ENCODE measurements around the gene KMT2E.
"Not testable (repeated sequence)": the region's sequence is repeated elsewhere in the genome, so short reads cannot be mapped to it uniquely, and the experiment has no call there.

The KMT2E gene

GRCh38 chr7:104983578-104984539 lies 30.1 kb upstream of the KMT2E start:
- peaks cover 0 to 7% of the 10 kb centered on the region in 2 donors for H3K36me3 ChIP-seq (ENCODE audit: control insufficient read depth in 2 of 2, insufficient read depth in 2 of 2, low read length in 2 of 2)
- peak overlapping the region; percentile 76 to 85 for H3K4me3 ChIP-seq (ENCODE audit: low read length in 2 of 2)
- H3K9ac ChIP-seq (ENCODE audit: low read length in 2 of 2): peak overlapping the region; percentile 87 to 99
- peak overlapping the region; percentile 99 for H3K27ac ChIP-seq (ENCODE audit: low read length)
- peaks cover 39% of the 10 kb centered on the region for H3K4me1 ChIP-seq (ENCODE audit: control insufficient read depth, insufficient read depth, low read length)
- no peaks in the 10 kb centered on the region for H3K9me3 ChIP-seq (ENCODE audit: control insufficient read depth in 2 of 2, low read length in 2 of 2)
- H3K27me3 ChIP-seq (ENCODE audit: control insufficient read depth in 1 of 2, insufficient read depth in 2 of 2, low read length in 2 of 2): no peaks in the 10 kb centered on the region

GRCh38 chr7:104984585-104985258 lies 29.3 kb upstream of the KMT2E start:
- H3K27me3 ChIP-seq (ENCODE audit: control insufficient read depth in 1 of 2, insufficient read depth in 2 of 2, low read length in 2 of 2): no peaks in the 10 kb centered on the region
- peaks cover 0 to 7% of the 10 kb centered on the region in 2 donors for H3K36me3 ChIP-seq (ENCODE audit: control insufficient read depth in 2 of 2, insufficient read depth in 2 of 2, low read length in 2 of 2)
- H3K9me3 ChIP-seq (ENCODE audit: control insufficient read depth in 2 of 2, low read length in 2 of 2): no peaks in the 10 kb centered on the region
- H3K9ac ChIP-seq (ENCODE audit: low read length in 2 of 2): peak overlapping the region; percentile 87 to 99
- H3K4me1 ChIP-seq (ENCODE audit: control insufficient read depth, insufficient read depth, low read length): peaks cover 34% of the 10 kb centered on the region
- H3K4me3 ChIP-seq (ENCODE audit: low read length in 2 of 2): peak overlapping the region; percentile 76 to 85
- H3K27ac ChIP-seq (ENCODE audit: low read length): peak overlapping the region; percentile 99

GRCh38 chr7:104985259-104985617 lies 28.8 kb upstream of the KMT2E start:
- H3K27me3 ChIP-seq (ENCODE audit: control insufficient read depth in 1 of 2, insufficient read depth in 2 of 2, low read length in 2 of 2): no peaks in the 10 kb centered on the region
- no peak overlapping the region for H3K4me3 ChIP-seq (ENCODE audit: low read length in 2 of 2)
- no peaks in the 10 kb centered on the region for H3K9me3 ChIP-seq (ENCODE audit: control insufficient read depth in 2 of 2, low read length in 2 of 2)
- H3K9ac ChIP-seq (ENCODE audit: low read length in 2 of 2): no peak overlapping the region
- peaks cover 30% of the 10 kb centered on the region for H3K4me1 ChIP-seq (ENCODE audit: control insufficient read depth, insufficient read depth, low read length)
- peaks cover 0 to 7% of the 10 kb centered on the region in 2 donors for H3K36me3 ChIP-seq (ENCODE audit: control insufficient read depth in 2 of 2, insufficient read depth in 2 of 2, low read length in 2 of 2)
- H3K27ac ChIP-seq (ENCODE audit: low read length): peak overlapping the region; percentile 99

GRCh38 chr7:104986628-104987259 lies 27.3 kb upstream of the KMT2E start:
- H3K9ac ChIP-seq (ENCODE audit: low read length in 2 of 2): no peak overlapping the region
- no peaks in the 10 kb centered on the region for H3K27me3 ChIP-seq (ENCODE audit: control insufficient read depth in 1 of 2, insufficient read depth in 2 of 2, low read length in 2 of 2)
- peaks cover 3 to 10% of the 10 kb centered on the region in 2 donors for H3K36me3 ChIP-seq (ENCODE audit: control insufficient read depth in 2 of 2, insufficient read depth in 2 of 2, low read length in 2 of 2)
- peaks cover 26% of the 10 kb centered on the region for H3K4me1 ChIP-seq (ENCODE audit: control insufficient read depth, insufficient read depth, low read length)
- H3K9me3 ChIP-seq (ENCODE audit: control insufficient read depth in 2 of 2, low read length in 2 of 2): no peaks in the 10 kb centered on the region
- no peak overlapping the region for H3K4me3 ChIP-seq (ENCODE audit: low read length in 2 of 2)
- no peak overlapping the region for H3K27ac ChIP-seq (ENCODE audit: low read length)

- H3K27me3 ChIP-seq (ENCODE audit: control insufficient read depth in 1 of 2, insufficient read depth in 2 of 2, low read length in 2 of 2); H3K36me3 ChIP-seq (ENCODE audit: control insufficient read depth in 2 of 2, insufficient read depth in 2 of 2, low read length in 2 of 2); H3K9me3 ChIP-seq (ENCODE audit: control insufficient read depth in 2 of 2, low read length in 2 of 2); H3K4me3 ChIP-seq (ENCODE audit: low read length in 2 of 2); H3K9ac ChIP-seq (ENCODE audit: low read length in 2 of 2); H3K27ac ChIP-seq (ENCODE audit: low read length): not testable (repeated sequence)
- peaks cover 23% of the 10 kb centered on the region for H3K4me1 ChIP-seq (ENCODE audit: control insufficient read depth, insufficient read depth, low read length)
These were observed 26.6 kb upstream of the KMT2E start for GRCh38 chr7:104987403-104987802.

GRCh38 chr7:104990983-104991382 lies 23.0 kb upstream of the KMT2E start:
- Histone ChIP-seq H3K36me3 (ENCODE audit: control insufficient read depth in 2 of 2, insufficient read depth in 2 of 2, low read length in 2 of 2) (peaks cover 3 to 8% of the 10 kb centered on the region in 2 donors), H3K27me3 (ENCODE audit: control insufficient read depth in 1 of 2, insufficient read depth in 2 of 2, low read length in 2 of 2) (no peaks in the 10 kb centered on the region), H3K9ac (ENCODE audit: low read length in 2 of 2) (no peak overlapping the region), H3K9me3 (ENCODE audit: control insufficient read depth in 2 of 2, low read length in 2 of 2) (no peaks in the 10 kb centered on the region), H3K4me1 (ENCODE audit: control insufficient read depth, insufficient read depth, low read length) (peaks cover 10% of the 10 kb centered on the region), H3K4me3 (ENCODE audit: low read length in 2 of 2) (no peak overlapping the region), H3K27ac (ENCODE audit: low read length) (no peak overlapping the region)

GRCh38 chr7:104992306-104992705 lies 21.7 kb upstream of the KMT2E start:
- Histone ChIP-seq H3K36me3 (ENCODE audit: control insufficient read depth in 2 of 2, insufficient read depth in 2 of 2, low read length in 2 of 2) (peaks cover 3% of the 10 kb centered on the region in 2 donors), H3K9me3 (ENCODE audit: control insufficient read depth in 2 of 2, low read length in 2 of 2) (no peaks in the 10 kb centered on the region), H3K27me3 (ENCODE audit: control insufficient read depth in 1 of 2, insufficient read depth in 2 of 2, low read length in 2 of 2) (no peaks in the 10 kb centered on the region), H3K9ac (ENCODE audit: low read length in 2 of 2) (no peak overlapping the region), H3K27ac (ENCODE audit: low read length) (no peak overlapping the region), H3K4me3 (ENCODE audit: low read length in 2 of 2) (no peak overlapping the region), H3K4me1 (ENCODE audit: control insufficient read depth, insufficient read depth, low read length) (peaks cover 10% of the 10 kb centered on the region)

- Histone ChIP-seq H3K27me3 (ENCODE audit: control insufficient read depth in 1 of 2, insufficient read depth in 2 of 2, low read length in 2 of 2) (no peaks in the 10 kb centered on the region), H3K4me3 (ENCODE audit: low read length in 2 of 2) (no peak overlapping the region), H3K4me1 (ENCODE audit: control insufficient read depth, insufficient read depth, low read length) (peaks cover 10% of the 10 kb centered on the region), H3K27ac (ENCODE audit: low read length) (no peak overlapping the region), H3K36me3 (ENCODE audit: control insufficient read depth in 2 of 2, insufficient read depth in 2 of 2, low read length in 2 of 2) (peaks cover 3% of the 10 kb centered on the region in 2 donors), H3K9ac (ENCODE audit: low read length in 2 of 2) (no peak overlapping the region), H3K9me3 (ENCODE audit: control insufficient read depth in 2 of 2, low read length in 2 of 2) (no peaks in the 10 kb centered on the region)
These were observed 20.7 kb upstream of the KMT2E start for GRCh38 chr7:104993217-104993862.

GRCh38 chr7:104998040-104998752 lies 15.8 kb upstream of the KMT2E start:
- H3K9me3 ChIP-seq (ENCODE audit: control insufficient read depth in 2 of 2, low read length in 2 of 2): no peaks in the 10 kb centered on the region
- H3K4me1 ChIP-seq (ENCODE audit: control insufficient read depth, insufficient read depth, low read length): peaks cover 16% of the 10 kb centered on the region
- H3K4me3 ChIP-seq (ENCODE audit: low read length in 2 of 2): no peak overlapping the region
- H3K27ac ChIP-seq (ENCODE audit: low read length): no peak overlapping the region
- H3K9ac ChIP-seq (ENCODE audit: low read length in 2 of 2): no peak overlapping the region
- H3K27me3 ChIP-seq (ENCODE audit: control insufficient read depth in 1 of 2, insufficient read depth in 2 of 2, low read length in 2 of 2): no peaks in the 10 kb centered on the region
- H3K36me3 ChIP-seq (ENCODE audit: control insufficient read depth in 2 of 2, insufficient read depth in 2 of 2, low read length in 2 of 2): no peaks in the 10 kb centered on the region

- Histone ChIP-seq H3K36me3 (ENCODE audit: control insufficient read depth in 2 of 2, insufficient read depth in 2 of 2, low read length in 2 of 2) (no peaks in the 10 kb centered on the region), H3K27me3 (ENCODE audit: control insufficient read depth in 1 of 2, insufficient read depth in 2 of 2, low read length in 2 of 2) (no peaks in the 10 kb centered on the region), H3K9ac (ENCODE audit: low read length in 2 of 2) (no peak overlapping the region), H3K4me3 (ENCODE audit: low read length in 2 of 2) (no peak overlapping the region), H3K27ac (ENCODE audit: low read length) (no peak overlapping the region), H3K9me3 (ENCODE audit: control insufficient read depth in 2 of 2, low read length in 2 of 2) (no peaks in the 10 kb centered on the region), H3K4me1 (ENCODE audit: control insufficient read depth, insufficient read depth, low read length) (peaks cover 20% of the 10 kb centered on the region)
These were observed 13.8 kb upstream of the KMT2E start for GRCh38 chr7:105000200-105000599.

All from stomach smooth muscle (tissue), 2 donors.